ENCODE data around the gene GARNL3.

Gene GARNL3

DNA sequence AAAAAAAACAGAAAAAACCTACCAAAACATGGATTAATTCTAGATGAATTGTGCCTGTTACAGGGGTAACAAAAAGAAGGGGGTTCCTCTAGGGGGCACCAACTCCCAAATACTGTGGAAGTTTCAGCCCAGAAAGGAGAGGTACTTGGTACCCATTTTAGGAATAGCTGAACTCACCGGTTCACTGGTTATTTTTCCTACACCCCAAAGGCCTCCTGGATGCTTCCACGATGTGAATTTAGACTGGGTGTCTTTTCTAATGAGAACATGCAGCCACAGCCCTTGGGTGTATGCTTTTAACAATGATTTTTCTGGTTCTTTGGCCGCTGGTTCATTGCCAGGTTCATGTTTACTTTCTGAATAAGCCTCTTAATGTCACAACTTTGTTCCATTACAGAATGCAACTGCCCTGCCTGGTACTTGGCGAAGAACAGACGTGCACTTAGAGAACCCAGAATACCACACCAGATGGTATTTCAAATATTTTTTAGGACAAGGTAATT is 46.7 kb downstream of the GARNL3 start:
- peak; percentile 4 for DNase-seq (ENCODE audit: low read depth)

DNA sequence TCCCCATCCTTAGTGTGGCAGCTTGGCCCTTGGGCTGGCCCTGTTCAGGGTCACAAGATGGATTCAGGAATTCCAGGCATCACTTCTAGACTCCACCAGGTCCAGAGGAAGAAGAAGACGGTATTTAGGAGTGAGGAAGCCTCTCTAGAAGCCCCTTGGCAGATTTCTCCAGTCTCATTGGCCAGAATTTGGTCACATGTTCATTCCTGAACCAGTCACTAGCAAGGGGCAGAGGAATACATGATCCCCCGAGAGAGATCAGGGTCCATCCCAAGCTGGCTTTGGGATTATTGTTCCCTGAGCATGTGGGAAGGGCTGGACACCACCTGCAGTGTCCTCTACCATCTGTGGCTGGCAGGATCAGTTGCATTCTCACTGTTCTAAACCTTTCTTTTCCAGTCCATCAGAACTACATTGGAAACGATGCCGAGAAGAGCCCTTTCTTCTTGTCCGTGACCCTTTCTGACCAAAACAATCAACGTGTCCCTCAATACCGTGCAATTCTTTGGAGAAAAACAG is 48.5 kb downstream of the GARNL3 start:
- no peak for DNase-seq (ENCODE audit: low read depth)

DNA sequence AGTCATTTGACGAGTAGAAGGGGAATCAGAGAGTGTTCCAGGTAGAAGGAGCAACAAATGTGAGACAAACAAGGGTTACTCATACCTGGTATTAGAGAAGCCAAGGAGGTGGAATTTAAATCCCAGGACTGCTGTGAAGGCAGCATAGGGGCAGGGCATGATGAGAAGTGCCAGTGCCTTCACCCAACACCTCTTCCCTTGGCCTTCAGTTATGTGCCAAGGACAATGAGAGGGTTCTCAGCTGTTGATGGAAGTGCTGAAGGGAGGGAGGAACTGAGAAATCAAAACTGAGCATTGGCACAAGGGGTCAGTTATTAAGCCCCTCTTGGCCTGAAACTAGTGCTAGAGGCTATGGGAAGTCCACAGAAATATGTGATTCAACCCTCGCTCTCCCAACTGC is 50.3 kb downstream of the GARNL3 start:
- DNase-seq (ENCODE audit: low read depth), result no peak

DNA sequence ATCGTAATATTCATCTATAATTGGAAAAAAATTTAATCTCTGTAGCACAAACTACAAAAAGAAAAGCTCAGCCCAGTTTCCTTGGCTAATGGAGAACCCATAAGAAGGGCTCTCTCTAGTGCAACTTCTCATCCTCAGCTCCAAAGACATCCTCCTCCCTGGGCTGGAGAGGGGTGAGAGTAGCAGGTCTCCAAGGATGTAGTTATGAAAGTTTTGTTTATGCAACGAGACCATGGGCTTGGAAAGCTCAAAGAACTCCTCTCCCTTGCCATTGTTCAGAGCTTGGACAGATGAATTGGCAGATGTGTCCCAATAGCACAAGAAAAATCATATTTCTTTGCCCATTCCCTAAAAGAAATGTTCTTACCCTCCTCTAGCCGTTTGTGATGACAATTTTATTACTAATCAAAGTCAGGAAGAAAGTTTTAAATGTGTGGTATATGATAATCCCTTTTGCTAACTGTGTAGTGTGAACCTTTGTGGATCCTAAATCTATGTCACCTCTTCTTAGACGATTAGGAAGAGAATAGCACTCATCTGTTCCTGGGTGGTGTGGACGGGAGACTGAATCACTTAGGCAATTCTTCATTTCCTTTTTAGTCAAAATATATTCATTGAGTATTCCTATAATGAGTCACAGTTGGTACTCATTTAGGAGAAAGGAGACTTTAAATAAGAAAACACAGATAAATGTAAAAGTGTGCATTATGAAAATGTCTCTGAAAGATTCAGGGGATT is 52.2 kb downstream of the GARNL3 start:
- no peak for DNase-seq (ENCODE audit: low read depth)

DNA sequence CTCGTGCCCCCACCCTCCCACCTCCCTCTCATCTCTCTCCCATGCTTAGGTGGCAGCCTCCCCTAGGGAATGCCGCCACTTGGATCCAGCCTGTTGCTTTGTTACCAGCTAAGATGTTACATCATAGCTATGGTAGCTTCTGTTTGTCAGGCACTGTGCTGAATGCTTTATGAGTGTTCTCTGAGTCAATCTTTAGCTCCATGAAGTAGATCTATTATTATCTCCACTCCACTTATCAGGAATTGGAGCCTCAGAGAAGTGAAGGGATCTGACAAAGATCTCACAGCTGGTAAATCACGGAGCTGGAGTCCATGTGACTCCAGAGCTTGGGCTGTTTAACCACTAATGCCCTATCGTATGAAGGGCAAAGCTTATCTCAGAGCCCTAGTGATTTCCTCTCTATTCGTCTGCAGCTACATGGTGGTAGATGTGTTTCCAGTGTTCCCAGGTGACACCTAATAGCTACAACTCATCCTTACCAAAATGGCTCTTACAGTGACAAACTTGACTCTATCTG is 54.1 kb downstream of the GARNL3 start:
- DNase-seq (ENCODE audit: low read depth), result no peak

DNA sequence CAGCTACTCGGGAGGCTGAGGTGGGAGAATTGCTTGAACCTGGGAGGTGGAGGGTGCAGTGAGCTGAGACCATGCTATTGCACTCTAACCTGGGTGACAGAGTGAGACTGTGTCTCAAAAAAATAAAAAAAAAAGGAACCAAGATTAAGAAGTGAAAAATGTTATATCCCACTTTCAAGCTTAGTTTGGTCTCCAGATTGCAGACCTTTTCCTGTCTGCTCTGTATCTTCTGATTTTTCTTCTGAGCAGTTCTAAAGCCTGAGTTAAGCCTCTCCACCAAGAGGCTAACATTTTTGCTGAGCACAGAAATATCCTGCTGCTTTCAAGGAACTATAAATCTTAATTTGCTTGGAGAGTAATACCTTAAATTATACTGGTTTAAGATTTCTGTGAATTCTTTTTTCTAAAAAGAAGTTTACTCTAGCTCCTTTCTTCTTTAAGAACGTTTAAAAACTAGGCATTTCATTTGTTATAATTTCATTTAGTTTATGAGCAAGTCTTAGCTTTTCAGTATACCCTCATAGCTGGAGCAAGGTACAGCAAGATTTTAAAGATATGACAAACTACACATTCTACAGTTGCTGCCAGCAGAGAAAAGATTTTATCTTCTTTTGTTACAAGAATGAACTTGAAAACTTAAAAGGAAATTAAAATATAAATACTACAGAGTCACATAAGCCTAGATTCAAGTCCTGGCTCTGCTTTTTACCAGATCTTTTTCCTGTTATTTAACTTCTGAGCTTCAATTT is 55.0 kb downstream of the GARNL3 start:
- DNase-seq (ENCODE audit: low read depth), result no peak

DNA sequence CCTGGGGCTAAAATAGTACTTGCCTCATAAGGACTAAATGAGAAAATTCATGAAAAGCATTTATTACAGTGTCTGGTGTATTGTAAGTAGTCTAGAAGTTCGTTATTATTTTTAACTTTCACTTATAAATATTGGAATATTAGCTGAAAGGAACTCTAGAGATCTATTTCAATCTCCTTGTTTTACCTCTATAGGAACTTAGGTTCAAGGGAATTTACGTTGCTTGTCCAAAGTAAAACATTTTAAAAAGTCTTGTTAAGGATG is 55.5 kb downstream of the GARNL3 start:
- DNase-seq (ENCODE audit: low read depth), result no peak

DNA sequence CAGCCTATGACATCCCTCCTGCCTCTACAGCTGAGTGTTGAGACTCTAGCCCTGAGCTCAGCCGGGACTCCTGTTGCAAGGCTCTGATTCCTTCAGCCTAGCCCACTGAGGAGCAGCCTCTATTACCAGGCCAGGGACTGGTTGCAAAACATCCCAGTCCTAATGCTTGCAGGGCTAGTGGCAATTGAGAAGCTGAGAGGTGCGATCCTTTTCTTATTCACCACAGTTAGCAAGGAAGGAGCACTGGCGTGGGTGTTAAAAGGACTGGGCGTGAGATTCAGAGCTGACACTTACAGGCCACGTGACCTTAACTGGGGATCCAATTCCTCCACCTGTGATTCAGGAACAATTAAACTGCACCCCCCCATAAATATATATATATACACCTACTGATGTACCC is 58.8 kb downstream of the GARNL3 start:
- DNase-seq (ENCODE audit: low read depth), result no peak

DNA sequence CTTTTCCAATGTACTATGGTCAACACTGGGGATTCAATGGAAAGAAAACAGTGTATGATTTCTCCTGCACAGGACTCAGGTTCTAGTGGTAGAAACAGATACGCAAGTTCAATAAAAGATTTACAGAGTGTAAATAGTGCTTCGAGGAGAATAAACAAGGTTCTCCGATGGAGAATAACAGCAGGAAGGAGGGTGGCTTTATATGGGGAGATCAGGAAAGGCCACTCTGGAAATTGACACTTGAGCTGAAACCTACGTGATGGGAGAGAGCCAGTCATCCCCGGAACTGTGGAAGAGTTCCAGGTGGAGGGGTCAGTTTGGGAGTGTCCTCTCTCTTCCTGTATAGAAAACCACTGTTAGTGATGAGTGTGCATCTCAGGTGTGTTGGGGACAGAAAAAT is 65.9 kb downstream of the GARNL3 start:
- no peak for DNase-seq (ENCODE audit: low read depth)

DNA sequence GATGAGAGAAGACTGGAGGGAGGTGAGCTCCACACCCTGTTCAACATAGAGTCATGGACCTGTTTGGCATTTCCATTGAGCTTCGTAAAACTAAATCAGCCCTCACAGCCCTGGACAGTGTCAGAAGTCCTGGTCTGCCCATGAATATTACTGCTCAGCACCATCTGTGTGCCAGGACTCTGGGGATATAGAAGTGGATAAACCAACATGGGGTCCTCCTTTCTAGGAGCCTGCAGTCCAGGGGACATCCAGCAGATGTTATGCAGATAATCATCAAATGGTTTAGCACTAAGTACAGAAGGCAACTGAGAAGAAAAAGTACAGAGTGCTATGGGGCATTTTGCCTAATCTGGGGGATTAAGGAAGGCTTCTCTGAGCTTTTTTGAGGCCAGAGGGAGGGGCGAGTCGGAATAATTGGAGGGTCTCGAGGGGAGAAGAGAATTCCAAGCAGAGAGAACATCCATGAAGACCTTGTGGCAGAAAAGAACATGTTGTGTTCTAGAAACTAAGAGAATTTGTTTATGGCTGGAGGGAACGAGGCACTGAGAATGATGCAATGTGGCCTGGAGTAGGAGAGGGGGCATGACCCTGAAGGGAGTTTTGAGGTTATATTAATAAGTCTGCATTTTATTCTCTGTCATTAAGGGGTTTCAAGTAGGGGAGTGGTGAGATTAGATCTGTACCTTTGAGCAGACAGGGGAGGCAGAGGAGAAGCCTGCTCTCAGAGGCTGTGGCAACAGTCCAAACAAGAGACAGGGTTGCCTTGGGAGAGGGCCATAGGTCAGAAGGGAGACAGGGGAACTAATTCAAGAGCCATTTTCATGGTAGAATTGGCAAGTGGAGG is 68.9 kb downstream of the GARNL3 start:
- no peak for DNase-seq (ENCODE audit: low read depth)

DNA sequence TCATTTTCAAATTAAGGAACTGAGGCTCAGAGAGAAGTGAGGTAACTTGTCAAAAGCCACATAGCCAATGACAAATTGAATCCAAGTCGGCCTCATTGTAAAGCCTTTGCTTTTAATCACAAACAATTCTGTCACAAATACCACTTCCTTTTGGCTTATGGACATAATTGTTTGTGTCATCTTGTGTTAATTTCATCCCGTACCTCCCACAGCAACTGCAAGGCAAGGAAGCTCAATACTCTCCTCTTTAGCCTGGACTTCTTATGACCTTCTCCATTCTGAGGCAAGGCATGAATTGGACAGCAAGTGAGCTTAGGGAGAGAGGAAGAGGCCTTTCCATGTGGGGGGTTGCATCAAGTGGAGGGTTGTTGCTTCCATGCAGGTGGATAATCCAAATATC is 70.2 kb downstream of the GARNL3 start:
- DNase-seq (ENCODE audit: low read depth), result no peak

DNA sequence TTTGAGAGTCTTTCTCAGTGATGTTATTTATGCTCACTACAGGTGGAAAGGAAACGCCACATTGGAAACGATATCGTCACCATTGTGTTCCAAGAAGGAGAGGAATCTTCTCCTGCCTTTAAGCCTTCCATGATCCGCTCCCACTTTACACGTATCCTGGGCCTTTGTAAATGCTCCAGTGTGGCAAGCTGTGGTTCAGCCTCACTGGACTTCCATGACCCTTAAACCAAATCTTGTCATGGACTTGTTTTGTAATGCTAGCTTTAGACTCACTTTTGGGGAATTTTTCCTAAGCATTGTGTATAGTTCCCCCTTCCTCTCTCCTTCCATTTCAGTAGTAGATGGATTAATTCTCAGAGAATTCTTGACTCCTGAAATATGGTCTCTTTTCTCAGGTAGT is 71.5 kb downstream of the GARNL3 start:
- no peak for DNase-seq (ENCODE audit: low read depth)

DNA sequence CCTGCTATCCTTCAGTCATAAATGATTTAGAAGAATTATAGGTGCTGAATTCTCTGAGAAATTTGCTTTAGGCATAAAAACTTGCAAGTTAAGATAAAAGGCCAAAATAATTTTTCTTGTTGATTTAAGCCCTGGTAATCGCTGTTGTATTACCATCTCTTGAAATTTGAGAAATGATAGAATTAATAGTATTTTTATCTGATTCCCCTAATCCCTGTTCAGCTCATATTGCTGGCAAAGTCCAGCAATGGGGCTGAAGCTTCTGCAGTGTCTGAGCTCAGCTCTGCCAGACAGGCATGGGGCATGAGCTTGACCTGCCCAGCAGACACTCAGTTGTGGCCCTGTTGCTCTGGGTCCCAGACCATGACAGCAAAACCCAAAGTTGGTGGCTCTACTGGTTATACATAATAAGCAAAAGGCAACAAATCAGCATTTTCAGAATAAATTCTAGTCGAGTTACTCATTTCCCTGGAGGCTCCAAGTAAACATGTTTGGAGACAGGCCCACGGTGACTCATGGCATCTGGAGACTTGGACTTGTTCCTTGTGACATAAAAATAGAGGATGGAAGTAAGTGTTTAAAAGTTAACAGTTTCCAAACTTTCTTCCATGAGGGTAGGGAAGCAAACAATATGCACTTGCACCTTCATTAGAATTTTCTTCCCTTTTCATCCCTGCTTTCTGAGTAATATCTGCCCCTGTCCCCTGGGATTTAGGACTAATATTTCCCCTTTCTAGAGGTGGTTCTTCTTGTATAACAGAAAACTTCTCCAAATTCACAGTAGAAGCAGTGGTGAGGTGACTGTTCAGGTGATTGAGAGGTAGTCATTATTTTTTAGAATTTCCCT is 72.2 kb downstream of the GARNL3 start:
- DNase-seq (ENCODE audit: low read depth), result no peak

DNA sequence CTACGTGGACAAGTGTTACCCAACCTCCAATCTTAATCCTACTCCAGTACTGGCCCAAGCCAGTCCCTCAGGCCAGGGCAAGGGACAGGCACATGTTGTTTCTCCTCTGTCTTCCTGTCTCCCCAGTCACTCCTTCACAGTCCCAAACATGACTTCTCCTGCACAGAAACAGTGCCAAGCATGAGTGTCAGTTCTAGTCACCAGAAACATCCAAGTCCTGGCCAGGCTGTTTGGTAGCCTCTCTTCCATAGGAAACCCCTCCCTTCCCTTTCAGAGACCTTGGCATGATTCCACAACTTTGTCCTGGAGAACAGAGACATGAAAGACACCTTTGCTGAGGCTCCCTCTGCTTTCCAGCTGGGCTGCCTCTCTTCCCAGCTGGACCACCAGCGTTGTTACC is 76.1 kb downstream of the GARNL3 start:
- no peak for DNase-seq (ENCODE audit: low read depth)

DNA sequence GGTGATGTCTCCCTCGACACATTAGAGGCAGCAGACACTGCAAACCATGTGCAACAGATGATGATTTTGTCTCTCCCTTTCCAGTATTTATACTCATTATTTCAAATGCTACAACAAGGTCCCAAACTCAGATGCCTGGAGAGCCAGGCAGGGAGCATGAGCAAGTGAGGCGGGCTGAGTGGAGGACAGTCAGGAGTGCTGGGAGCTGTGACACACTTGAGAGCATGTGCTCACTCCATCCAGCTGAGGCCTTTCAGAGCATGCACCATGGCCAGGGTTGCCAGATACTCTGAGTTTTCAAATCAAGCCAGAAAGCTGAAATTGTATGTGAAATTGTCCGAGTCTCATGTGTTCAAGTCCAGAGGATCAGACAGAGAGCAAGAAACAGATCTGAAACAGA is 76.6 kb downstream of the GARNL3 start:
- DNase-seq (ENCODE audit: low read depth), result no peak

DNA sequence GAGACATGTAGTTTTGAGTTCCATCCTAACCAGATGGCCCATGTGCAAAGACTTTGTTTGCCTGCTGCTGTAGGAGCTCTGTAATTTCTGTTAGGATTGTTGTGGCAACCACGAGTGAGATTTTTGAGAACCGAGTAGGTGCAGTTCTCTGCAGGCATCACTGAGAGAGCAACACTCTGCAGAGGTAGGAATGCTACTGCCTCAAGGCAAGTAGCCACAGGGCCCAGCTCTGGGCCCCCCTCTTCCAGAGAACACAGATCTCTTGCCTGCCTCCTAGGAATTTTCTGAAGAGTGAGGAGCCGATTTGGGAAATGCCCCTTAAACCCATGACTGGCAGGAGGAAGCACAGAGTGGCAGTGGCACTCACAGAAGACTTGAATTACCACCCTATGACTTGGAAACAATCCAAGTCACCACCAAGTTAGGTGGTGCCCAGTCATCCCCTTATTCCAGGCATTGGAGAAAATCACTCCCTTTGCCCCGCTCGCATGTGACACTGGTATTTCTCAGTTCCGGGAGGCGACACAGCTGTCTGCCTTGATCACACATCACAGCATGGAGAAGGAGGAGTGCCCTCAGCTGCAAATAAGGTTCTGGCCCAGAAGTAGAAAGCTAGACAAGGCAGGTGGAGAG is 79.9 kb downstream of the GARNL3 start:
- DNase-seq (ENCODE audit: low read depth), result no peak

DNA sequence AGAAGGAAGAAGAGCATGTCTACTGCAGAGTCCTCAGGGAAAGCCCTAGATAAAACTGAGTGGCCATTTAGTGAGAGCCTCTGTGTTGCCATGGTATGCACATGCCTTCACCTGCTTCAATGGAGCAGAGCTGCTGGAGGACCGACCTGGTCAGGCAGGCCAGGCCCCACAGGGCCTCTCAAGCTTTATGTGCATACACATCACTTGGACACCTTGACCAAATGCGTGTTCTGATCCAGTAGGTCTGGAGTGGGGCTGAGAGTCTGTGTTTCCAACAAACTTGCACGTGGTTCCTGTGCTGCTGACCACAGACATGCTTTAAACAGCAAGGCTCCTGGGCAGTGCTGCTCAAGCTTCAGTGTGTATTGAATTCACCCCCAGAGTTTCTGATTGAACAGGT is 81.0 kb downstream of the GARNL3 start:
- no peak for DNase-seq (ENCODE audit: low read depth)

DNA sequence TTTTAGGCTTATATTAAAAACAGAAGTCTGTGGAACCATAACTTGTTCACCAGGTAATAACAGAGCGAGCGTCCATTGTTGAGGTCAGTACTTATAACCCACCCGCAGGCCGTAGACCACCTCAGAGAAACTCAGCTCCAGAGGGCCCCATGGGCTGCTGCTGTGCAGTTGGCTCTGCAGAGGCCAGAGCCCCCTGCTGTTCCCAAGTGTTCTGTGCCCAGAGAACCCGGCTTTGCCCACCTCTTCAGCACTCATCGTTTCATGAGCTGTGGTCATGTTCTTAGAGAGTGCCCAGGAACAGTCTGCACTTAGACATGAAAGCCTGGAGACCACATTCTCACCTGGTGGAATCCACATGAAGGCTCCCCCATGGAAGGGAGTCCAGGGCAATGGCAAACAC is 82.0 kb downstream of the GARNL3 start:
- no peak for DNase-seq (ENCODE audit: low read depth)

DNA sequence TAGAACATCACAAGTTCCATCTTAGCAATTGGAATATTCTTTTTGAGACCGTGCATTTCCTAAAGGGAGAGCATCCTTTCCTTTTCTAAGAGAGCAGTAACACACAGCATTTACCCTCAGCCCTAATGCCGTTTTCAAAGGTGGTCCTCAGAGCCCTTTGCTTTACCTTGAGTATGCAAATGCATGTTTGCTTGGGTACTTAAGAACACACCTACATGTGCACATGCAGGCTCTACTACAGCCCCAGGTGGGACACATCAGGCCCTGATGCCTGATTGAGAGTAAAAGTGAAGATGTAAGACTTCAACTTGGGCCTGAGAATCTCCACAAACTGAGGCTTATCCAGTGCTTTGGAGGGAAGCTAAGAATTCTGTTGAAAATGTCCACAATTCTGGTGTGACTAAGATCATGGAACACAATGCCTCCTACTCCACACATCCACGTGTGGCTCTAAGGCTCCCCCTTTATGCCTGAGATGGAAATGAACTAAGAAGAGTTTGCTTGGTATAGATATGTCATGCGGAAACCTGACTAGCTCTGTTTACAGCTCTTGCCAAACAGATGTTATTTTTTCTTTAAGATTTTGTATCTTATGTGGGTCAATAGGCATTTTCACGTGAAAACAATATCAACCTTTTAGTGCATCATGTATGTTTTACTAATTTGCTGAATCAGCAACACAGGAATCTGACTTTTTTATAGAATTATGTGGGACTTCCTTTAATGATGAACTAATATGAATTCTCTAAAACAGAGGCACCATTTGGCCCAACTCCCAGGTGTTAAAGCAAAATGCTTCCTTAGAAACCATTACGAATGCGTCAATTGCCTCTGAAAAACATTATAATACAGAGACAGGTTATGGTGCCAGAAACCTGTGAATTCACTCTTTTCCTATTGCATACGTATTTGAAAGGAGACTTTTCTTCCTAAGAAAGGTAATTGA is 83.5 kb downstream of the GARNL3 start:
- no peak for DNase-seq (ENCODE audit: low read depth)

Measured in activated T-cell treated with anti-CD3 and anti-CD28 coated beads for 48 hours (primary cell).